ENCODE results near the gene GRID1.

DNA sequence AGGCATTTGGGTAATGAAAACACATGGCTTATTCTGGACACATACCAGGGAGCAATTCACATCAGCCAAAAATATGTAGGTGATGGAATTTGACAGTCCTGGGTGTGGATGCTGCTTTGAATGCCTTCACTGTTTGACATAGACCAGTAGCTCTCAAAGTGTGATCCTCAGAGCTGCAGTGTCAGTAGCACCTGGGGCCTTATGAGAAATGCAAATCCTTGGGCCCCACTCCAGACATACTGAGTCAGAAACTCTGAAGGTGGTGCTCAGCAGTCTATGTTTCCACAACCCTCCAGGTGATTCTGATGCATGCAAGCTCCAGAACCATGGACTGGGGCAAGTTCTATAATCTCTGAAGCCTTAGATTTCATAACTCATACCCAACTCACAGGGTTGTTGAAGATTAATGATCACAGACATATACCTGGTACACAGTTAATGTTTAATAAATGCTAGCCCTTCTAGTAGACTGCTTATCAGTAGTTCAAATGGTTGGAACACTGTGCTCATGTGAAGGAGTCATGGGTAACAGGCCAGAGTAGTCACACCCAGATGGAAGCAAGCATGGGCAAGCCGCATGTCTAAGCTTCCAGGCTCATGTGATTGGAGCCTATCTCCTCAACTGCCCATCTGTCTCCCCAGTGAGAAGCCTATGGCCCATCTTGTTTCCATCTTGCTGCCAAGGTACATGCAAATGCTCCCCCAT, 715.7 kb downstream of the GRID1 start:
- TF ChIP-seq, protein P1, sequence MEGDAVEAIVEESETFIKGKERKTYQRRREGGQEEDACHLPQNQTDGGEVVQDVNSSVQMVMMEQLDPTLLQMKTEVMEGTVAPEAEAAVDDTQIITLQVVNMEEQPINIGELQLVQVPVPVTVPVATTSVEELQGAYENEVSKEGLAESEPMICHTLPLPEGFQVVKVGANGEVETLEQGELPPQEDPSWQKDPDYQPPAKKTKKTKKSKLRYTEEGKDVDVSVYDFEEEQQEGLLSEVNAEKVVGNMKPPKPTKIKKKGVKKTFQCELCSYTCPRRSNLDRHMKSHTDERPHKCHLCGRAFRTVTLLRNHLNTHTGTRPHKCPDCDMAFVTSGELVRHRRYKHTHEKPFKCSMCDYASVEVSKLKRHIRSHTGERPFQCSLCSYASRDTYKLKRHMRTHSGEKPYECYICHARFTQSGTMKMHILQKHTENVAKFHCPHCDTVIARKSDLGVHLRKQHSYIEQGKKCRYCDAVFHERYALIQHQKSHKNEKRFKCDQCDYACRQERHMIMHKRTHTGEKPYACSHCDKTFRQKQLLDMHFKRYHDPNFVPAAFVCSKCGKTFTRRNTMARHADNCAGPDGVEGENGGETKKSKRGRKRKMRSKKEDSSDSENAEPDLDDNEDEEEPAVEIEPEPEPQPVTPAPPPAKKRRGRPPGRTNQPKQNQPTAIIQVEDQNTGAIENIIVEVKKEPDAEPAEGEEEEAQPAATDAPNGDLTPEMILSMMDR (conservative IDR thresholded peaks at IDR 0.05; ENCODE audit: low read depth, low read length) = no peak
- TF ChIP-seq EZH2phosphoT487 (IDR thresholded peaks at IDR 0.05; ENCODE audit: borderline replicate concordance, low read length) = no peak
- TF ChIP-seq EZH2 (IDR thresholded peaks at IDR 0.05; ENCODE audit: low read length, unreplicated experiment) = no peak

Measured in PC-3 (cell line).